ENCODE data around the gene TAX1BP1.

TAX1BP1 gene

GRCh38 chr7:27873981-27874957 is 134.3 kb downstream of the TAX1BP1 start:
- DNase-seq (ENCODE audit: low read depth in 1 of 2, low spot score in 1 of 2): no peak

- no peak for DNase-seq (ENCODE audit: low read depth in 1 of 2, low spot score in 1 of 2)
Measured at GRCh38 chr7:27875061-27875460, 135.1 kb downstream of the TAX1BP1 start.

- no peak for DNase-seq (ENCODE audit: low read depth in 1 of 2, low spot score in 1 of 2)
Measured at GRCh38 chr7:27875832-27876231, 135.9 kb downstream of the TAX1BP1 start.

DNA sequence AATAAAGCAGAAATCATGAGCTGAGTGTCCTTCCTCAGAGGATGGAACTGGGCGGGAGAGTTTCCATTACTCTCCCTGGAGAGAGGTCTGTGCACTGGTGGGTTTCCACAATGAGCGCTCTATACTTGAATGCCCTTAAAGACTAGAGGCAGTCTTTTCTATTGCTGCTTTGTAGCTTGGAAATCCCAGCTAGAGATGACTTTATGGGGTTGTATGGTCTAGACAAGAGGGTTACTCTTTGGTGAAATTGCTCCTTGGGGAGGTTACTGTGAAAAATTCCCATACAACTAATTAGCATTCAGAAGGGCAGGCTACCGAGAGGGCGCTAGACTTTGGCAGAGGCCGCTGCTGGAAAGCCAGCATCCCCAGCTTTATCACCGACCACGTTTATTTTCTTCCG is 136.8 kb downstream of the TAX1BP1 start:
- DNase-seq (ENCODE audit: low read depth in 1 of 2, low spot score in 1 of 2): no peak

All from activated CD4-positive, alpha-beta T cell treated with anti-CD3 and anti-CD28 coated beads, Interleukin-2, amount 50 U/mL, for 24 hours (primary cell).